Cardiac muscle cell (in vitro differentiated cells and primary cell): Measurements from ENCODE around the gene GRXCR2. TPM values are rescaled to one million over a fixed set of nuclear protein-coding genes. Genes with fewer than 3 reads are reported as not detected.

Experiments
- DNase-seq, 2 donors: peaks; one replicate each; pipeline versions ENCODE4 v3.0.0 to v3.0.0-alpha.2; 2010 to 2017; ENCODE audit warnings: low read depth in 1 of 2, low spot score in 1 of 2
- H3K27ac ChIP-seq: fragments of 200-600 bp; sonication (generic); 2 replicates; pipeline ENCODE4 v1.5.1; 2016
- H3K27me3 ChIP-seq: fragments of 200-600 bp; sonication (generic); 2 replicates; pipeline ENCODE4 v1.6.0; 2016; ENCODE audit warnings: control low read depth
- H3K36me3 ChIP-seq: fragments of 200-600 bp; sonication (generic); 2 replicates; pipeline ENCODE4 v1.5.1; 2016; ENCODE audit warnings: control low read depth
- H3K4me1 ChIP-seq: fragments of 200-600 bp; sonication (generic); 2 replicates; pipeline ENCODE4 v1.8.1; 2017; ENCODE audit warnings: low read depth, mild to moderate bottlenecking, mixed run types
- H3K4me3 ChIP-seq: fragments of 200-600 bp; sonication (generic); 2 replicates; pipeline ENCODE4 v1.5.1; 2016; ENCODE audit warnings: mild to moderate bottlenecking
- H3K9me3 ChIP-seq: fragments of 200-600 bp; sonication (generic); 2 replicates; pipeline ENCODE4 v1.5.1; 2017; ENCODE audit warnings: low read depth, mild to moderate bottlenecking, control low read depth
- polyA plus RNA-seq: library from polyadenylated mRNA; unstranded; fragments of >200 nt; fragmentation: Nextera tagmentation; extraction: Ambion mirVana; gene quantifications from 2 replicates; pipeline ENCODE4 v1.2.1, GENCODE V29; 2016
- total RNA-seq: library from RNA; depleted of rRNA; stranded (reverse); fragments of >200 nt; gene quantifications from 2 replicates; pipeline ENCODE4 v1.2.3, GENCODE V29; 2016
- TF ChIP-seq, protein P1 (sequence below): IDR thresholded peaks from 2 replicates; pipeline ENCODE4 v1.5.1; 2012; ENCODE audit warnings: low read depth, mild to moderate bottlenecking, low read length

Gene GRXCR2
- total and polyA plus RNA-seq, 2 experiments from 2014 or later = not detected

- no peaks in the 10 kb centered on the region for H3K9me3 ChIP-seq
- H3K4me3 ChIP-seq = no peak overlapping the region
- H3K36me3 ChIP-seq = no peaks in the 10 kb centered on the region
- no peak for DNase-seq
- H3K27me3 ChIP-seq = no peaks in the 10 kb centered on the region
- H3K27ac ChIP-seq = no peak overlapping the region
- peaks cover 8% of the 10 kb centered on the region for H3K4me1 ChIP-seq
- TF ChIP-seq, protein P1, sequence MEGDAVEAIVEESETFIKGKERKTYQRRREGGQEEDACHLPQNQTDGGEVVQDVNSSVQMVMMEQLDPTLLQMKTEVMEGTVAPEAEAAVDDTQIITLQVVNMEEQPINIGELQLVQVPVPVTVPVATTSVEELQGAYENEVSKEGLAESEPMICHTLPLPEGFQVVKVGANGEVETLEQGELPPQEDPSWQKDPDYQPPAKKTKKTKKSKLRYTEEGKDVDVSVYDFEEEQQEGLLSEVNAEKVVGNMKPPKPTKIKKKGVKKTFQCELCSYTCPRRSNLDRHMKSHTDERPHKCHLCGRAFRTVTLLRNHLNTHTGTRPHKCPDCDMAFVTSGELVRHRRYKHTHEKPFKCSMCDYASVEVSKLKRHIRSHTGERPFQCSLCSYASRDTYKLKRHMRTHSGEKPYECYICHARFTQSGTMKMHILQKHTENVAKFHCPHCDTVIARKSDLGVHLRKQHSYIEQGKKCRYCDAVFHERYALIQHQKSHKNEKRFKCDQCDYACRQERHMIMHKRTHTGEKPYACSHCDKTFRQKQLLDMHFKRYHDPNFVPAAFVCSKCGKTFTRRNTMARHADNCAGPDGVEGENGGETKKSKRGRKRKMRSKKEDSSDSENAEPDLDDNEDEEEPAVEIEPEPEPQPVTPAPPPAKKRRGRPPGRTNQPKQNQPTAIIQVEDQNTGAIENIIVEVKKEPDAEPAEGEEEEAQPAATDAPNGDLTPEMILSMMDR = no peak
Observed at GRCh38 chr5:145912019-145912418, 39.2 kb upstream of the GRXCR2 start.

DNA sequence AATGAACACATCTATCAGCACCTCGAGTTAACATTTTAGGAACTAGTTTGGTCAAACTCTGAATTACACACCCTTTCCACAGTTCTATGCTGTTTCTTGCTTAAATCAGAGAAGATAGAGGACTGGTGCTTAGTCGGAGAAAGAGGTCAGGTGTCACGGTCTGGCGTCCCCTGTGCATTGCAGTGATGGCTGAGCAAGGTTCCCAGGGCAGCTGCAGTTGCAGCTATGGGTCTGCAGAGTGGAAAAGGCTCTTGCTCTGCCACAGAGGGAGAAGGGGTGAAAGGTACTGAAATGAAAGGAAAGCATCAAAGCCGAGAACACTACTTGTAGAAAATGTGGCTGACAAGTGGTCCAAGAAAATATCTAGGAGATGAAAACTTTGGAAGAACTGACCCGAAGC is 38.4 kb upstream of the GRXCR2 start:
- Histone ChIP-seq H3K27me3 (no peaks in the 10 kb centered on the region), H3K4me1 (no peaks in the 10 kb centered on the region), H3K27ac (no peak overlapping the region), H3K4me3 (no peak overlapping the region), H3K9me3 (no peaks in the 10 kb centered on the region), H3K36me3 (no peaks in the 10 kb centered on the region)
- TF ChIP-seq, protein P1 = no peak
- no peak for DNase-seq

GRCh38 chr5:145908206-145908960 is 35.6 kb upstream of the GRXCR2 start:
- Histone ChIP-seq H3K27me3 (no peaks in the 10 kb centered on the region), H3K4me1 (no peaks in the 10 kb centered on the region)

GRCh38 chr5:145906401-145906800 is 33.6 kb upstream of the GRXCR2 start:
- Histone ChIP-seq H3K27me3 (no peaks in the 10 kb centered on the region), H3K9me3 (no peaks in the 10 kb centered on the region), H3K36me3 (no peaks in the 10 kb centered on the region), H3K4me1 (no peaks in the 10 kb centered on the region), H3K4me3 (no peak overlapping the region), H3K27ac (no peak overlapping the region)
- TF ChIP-seq, protein P1 = no peak
- no peak for DNase-seq

More at GRCh38 chr5:145908206-145908960, 35.6 kb upstream of the GRXCR2 start:
- TF ChIP-seq, protein P1 = no peak
- Histone ChIP-seq H3K9me3 (no peaks in the 10 kb centered on the region), H3K27ac (no peak overlapping the region), H3K4me3 (no peak overlapping the region), H3K36me3 (no peaks in the 10 kb centered on the region)
- DNase-seq = no peak

- Histone ChIP-seq H3K27ac (no peak overlapping the region), H3K9me3 (no peaks in the 10 kb centered on the region), H3K27me3 (no peaks in the 10 kb centered on the region), H3K36me3 (no peaks in the 10 kb centered on the region), H3K4me1 (no peaks in the 10 kb centered on the region), H3K4me3 (no peak overlapping the region)
- TF ChIP-seq, protein P1 = no peak
- DNase-seq = no peak
Observed at GRCh38 chr5:145904743-145905142, 31.9 kb upstream of the GRXCR2 start.
